Uterus (tissue), 4 donors: ENCODE measurements around the gene ZNF326. TPM values are rescaled to one million over a fixed set of nuclear protein-coding genes. Genes with fewer than 3 reads are reported as not detected.

Experiments used
- DNase-seq, 2 donors: peaks; one replicate each; pipeline ENCODE4 v3.0.0-alpha.2; 2019 to 2020
- H3K27ac ChIP-seq, 2 donors: fragments of 200-600 bp; sonication (generic); 1 replicate in 1 of 2; 2 replicates in 1 of 2; pipeline ENCODE4 v1.5.1; 2016 to 2018
- H3K27me3 ChIP-seq, 2 donors: fragments of 200-600 bp; sonication (generic); one replicate each; pipeline ENCODE4 v1.5.1; 2018 to 2019; ENCODE audit warnings: control low read depth in 1 of 2
- H3K36me3 ChIP-seq, 2 donors: fragments of 200-600 bp; sonication (generic); one replicate each; pipeline ENCODE4 v1.5.1; 2019; ENCODE audit warnings: control low read depth in 1 of 2
- H3K4me1 ChIP-seq, 2 donors: fragments of 200-600 bp; sonication (generic); one replicate each; pipeline ENCODE4 v1.5.1; 2018 to 2019; ENCODE audit warnings: control low read depth in 1 of 2
- H3K4me3 ChIP-seq, 2 donors: fragments of 200-600 bp; sonication (generic); 1 replicate in 1 of 2; 2 replicates in 1 of 2; pipeline ENCODE4 v1.5.1; 2018 to 2019; ENCODE audit warnings: mild to moderate bottlenecking in 1 of 2
- H3K9me3 ChIP-seq, 2 donors: fragments of 200-600 bp; sonication (generic); one replicate each; pipeline ENCODE4 v1.5.1; 2019; ENCODE audit warnings: control low read depth in 1 of 2
- POLR2A ChIP-seq, 2 donors: fragments of 450-650 bp; IDR thresholded peaks; one replicate each; pipeline ENCODE4 v1.6.1; 2016; ENCODE audit warnings: antibody characterized with exemption in 2 of 2, mild to moderate bottlenecking in 1 of 2, moderate library complexity in 1 of 2
- intact Hi-C: fragments of 100-400 bp; cut with DNase I; formaldehyde crosslinking; loops from one replicate; pipeline ENCODE4 v1.15.1; 2023; ENCODE audit warnings: low total_unique reads
- total RNA-seq, 4 donors: library from RNA; depleted of rRNA in 3 of 4; stranded (reverse); fragments of >200 nt in 3 of 4; gene quantifications; one replicate each; pipeline versions ENCODE4 v1.1.0 to v1.2.4, GENCODE V29; 2014 to 2023
- TF ChIP-seq, protein P1 (sequence below), 4 experiments: fragments of 200-600 bp in 2 of 4; fragments of 450-650 bp in 2 of 4; sonication (generic) in 2 of 4; IDR thresholded peaks; one replicate each; pipeline ENCODE4 v1.5.1; 2016 to 2019; ENCODE audit warnings: antibody characterized with exemption in 4 of 4, mild to moderate bottlenecking in 2 of 4, moderate library complexity in 1 of 4
- donor health status: DM: yes; HTN: yes; CAD: no.

Gene ZNF326, protein sequence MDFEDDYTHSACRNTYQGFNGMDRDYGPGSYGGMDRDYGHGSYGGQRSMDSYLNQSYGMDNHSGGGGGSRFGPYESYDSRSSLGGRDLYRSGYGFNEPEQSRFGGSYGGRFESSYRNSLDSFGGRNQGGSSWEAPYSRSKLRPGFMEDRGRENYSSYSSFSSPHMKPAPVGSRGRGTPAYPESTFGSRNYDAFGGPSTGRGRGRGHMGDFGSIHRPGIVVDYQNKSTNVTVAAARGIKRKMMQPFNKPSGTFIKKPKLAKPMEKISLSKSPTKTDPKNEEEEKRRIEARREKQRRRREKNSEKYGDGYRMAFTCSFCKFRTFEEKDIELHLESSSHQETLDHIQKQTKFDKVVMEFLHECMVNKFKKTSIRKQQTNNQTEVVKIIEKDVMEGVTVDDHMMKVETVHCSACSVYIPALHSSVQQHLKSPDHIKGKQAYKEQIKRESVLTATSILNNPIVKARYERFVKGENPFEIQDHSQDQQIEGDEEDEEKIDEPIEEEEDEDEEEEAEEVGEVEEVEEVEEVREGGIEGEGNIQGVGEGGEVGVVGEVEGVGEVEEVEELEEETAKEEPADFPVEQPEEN
- 10 to 100 TPM in 3 of 4 donors, 1 to 10 TPM in 1; 6.7 to 43.3 (median 24.1) TPM for total RNA-seq

DNA sequence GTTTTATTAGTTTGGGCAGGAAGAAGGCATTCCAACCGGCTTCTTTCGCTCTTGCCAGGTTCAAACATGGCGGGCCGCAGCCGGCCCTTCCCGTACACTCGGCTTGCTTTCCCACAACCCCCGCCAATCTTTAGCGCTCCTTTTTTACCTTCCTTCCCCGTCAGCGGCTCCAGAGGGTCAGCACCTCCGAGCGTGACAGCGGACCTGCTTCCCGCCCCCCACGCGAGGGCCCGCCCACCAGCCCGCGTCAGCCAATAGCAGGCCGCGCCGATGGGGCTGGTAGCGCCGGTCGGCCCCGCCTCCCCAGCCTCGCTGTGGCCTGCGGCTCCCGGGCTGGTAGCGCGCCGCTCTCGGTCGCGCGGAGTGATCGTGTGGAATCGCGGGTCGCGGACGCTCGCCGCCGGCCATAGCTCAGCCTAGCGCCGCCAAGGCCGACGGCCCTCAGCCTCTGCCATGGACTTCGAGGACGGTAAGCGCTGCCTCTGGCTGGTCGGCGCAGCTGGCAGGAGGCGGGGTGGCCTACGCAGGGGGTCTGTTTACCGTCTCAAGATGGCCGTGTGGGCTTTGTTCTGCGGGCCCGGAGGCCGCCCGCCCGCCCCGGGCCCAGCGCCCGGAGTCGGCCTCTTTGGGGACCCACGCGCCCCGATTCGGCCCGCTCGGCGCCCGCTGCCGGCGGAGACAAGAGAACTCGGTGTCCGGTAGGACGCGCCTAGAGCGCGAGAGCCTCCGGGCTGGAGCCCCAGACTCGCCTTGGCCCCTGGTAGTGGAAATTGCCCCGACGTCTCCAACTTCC, at the start of gene ZNF326:
Gene ZNF326, plus strand, starts transcription at position 306 of the 793 bp plus-strand sequence. Its CDS starts 148 bp downstream, at position 454.
- intact Hi-C loops = no loop called here

DNA sequence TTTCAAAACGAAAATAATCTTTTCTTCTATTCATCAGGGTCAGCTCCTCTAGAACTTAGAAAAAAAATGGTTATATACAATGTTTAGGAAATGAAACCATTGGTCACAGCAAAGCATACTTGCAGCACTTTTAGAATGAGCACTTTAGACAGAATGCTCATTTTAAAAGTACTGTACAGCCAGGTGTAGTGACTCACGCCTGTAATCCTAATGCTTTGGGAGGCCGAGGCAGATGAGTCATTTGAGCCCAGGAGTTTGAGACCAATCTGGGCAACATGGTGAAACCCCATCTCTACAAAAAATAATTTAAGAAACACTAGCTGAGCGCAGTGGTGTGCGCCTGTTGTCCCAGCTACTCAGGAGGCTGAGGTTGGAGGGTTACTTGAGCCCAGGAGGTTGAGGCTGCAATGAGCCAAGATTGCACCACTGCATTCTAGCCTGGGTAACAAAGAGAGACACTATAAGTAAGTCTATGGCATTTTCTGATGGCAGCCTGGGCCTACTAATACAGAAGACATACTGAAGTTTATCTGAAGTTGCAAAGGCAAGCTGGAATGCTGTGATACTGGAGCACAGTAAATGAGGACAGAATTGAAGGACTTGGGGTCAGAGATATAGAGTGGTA, 48.9 kb upstream of the ZNF326 start:
- Histone ChIP-seq H3K4me3 (no peak overlapping the region), H3K36me3 (no peaks in the 10 kb centered on the region), H3K27ac (no peak overlapping the region), H3K27me3 (no peaks in the 10 kb centered on the region), H3K4me1 (no peaks in the 10 kb centered on the region), H3K9me3 (no peaks in the 10 kb centered on the region)
- TF ChIP-seq, protein P1, sequence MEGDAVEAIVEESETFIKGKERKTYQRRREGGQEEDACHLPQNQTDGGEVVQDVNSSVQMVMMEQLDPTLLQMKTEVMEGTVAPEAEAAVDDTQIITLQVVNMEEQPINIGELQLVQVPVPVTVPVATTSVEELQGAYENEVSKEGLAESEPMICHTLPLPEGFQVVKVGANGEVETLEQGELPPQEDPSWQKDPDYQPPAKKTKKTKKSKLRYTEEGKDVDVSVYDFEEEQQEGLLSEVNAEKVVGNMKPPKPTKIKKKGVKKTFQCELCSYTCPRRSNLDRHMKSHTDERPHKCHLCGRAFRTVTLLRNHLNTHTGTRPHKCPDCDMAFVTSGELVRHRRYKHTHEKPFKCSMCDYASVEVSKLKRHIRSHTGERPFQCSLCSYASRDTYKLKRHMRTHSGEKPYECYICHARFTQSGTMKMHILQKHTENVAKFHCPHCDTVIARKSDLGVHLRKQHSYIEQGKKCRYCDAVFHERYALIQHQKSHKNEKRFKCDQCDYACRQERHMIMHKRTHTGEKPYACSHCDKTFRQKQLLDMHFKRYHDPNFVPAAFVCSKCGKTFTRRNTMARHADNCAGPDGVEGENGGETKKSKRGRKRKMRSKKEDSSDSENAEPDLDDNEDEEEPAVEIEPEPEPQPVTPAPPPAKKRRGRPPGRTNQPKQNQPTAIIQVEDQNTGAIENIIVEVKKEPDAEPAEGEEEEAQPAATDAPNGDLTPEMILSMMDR (IDR thresholded peaks at IDR 0.05) = no peak
- TF ChIP-seq POLR2A (IDR thresholded peaks at IDR 0.05) = no peak
- DNase-seq = no peak
- intact Hi-C loops = no loop called here

More for the DNA sequence above, at the start of gene ZNF326:
- H3K36me3 ChIP-seq = no peaks in the 10 kb centered on the region
- peak within 1 kb of the TSS; percentile 69 to 77 for H3K4me3 ChIP-seq
- H3K27me3 ChIP-seq = no peaks in the 10 kb centered on the region
- H3K4me1 ChIP-seq = no peaks in the 10 kb centered on the region
- no peaks in the 10 kb centered on the region for H3K9me3 ChIP-seq
- H3K27ac ChIP-seq = peak within 1 kb of the TSS; percentile 91 to 97
- DNase-seq = peak; percentile 95 to 96
- TF ChIP-seq POLR2A (IDR thresholded peaks at IDR 0.05) = peak; percentile 95 to 98
- TF ChIP-seq, protein P1 (IDR thresholded peaks at IDR 0.05) = no peak

DNA sequence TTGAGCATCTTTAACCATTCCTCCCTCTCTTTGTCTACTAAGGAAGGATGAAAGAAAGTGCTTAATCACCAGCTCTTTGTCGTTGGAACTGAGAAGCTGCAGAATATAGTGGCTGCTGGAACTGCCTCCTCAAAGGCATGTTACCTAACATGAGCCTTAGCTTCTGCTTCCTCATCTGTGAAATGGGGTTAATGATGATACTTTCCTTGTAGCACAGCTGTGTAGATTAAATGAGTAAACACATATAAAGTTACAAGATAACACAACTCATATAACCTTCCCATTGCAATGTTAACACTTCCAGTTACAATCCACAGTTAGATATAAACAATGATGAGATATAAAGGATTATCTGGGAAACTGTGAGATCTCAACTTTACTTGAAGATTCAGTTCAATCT, 48.4 kb upstream of the ZNF326 start:
- no peaks in the 10 kb centered on the region for H3K4me1 ChIP-seq

DNA sequence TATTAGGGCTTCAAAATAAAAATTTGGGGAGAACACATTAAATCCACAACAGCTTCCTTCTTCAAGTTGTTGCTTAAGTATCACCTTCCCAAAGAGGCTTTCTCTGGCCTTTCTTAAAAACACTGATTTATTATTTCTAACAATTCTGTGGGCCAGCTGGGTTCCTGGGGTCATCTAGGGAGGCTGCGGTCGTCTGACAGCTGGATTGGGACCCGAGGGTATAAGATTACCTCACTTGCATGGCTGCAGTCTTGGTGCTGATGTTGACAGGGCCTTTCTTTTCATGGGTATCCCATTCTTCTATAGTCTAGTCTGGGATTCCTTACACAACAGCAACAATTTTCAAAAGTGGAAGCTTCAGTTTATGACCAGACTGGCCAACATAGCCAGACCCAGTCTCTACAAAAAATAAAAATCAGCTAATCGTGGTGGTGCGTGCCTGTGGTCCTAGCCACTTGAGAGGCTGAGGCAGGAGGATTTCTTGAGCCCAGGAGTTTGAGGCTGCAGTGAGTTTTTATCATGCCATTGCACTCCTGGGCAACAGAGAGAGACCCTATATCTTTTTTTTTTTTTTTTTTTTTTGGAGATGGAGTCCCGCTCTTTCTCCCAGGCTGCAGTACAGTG, 46.1 kb upstream of the ZNF326 start:
- intact Hi-C loops = no loop called here
- no peaks in the 10 kb centered on the region for H3K4me1 ChIP-seq
- H3K27ac ChIP-seq = no peak overlapping the region
- H3K9me3 ChIP-seq = no peaks in the 10 kb centered on the region
- H3K27me3 ChIP-seq = no peaks in the 10 kb centered on the region
- H3K36me3 ChIP-seq = no peaks in the 10 kb centered on the region
- no peak overlapping the region for H3K4me3 ChIP-seq
- DNase-seq = no peak
- TF ChIP-seq, protein P1 (IDR thresholded peaks at IDR 0.05) = no peak
- TF ChIP-seq POLR2A (IDR thresholded peaks at IDR 0.05) = no peak

More for the DNA sequence above, 48.4 kb upstream of the ZNF326 start:
- TF ChIP-seq POLR2A (IDR thresholded peaks at IDR 0.05) = no peak
- TF ChIP-seq, protein P1 (IDR thresholded peaks at IDR 0.05) = no peak
- Histone ChIP-seq H3K36me3 (no peaks in the 10 kb centered on the region), H3K4me3 (no peak overlapping the region), H3K27ac (no peak overlapping the region), H3K9me3 (no peaks in the 10 kb centered on the region), H3K27me3 (no peaks in the 10 kb centered on the region)
- no peak for DNase-seq
- intact Hi-C loops = no loop called here
